Activated CD4-positive, alpha-beta memory T cell treated with anti-CD3 and anti-CD28 coated beads, Interleukin-2, amount 10 ng/mL, durations not matched to agents 7 days and 5 days (primary cell): ENCODE results near the gene MINDY4. TPM values are rescaled to one million over a fixed set of nuclear protein-coding genes. Genes with fewer than 3 reads are reported as not detected.

Experiments
- CTCF ChIA-PET: fragments of 350-600 bp; sonication (Branson Sonifier 250); formaldehyde crosslinking; loops from one replicate; lab custom pipeline; 2021; ENCODE audit warnings: antibody characterized with exemption, inconsistent platforms; lab: Charles Lee
- POLR2A ChIA-PET: fragments of 350-600 bp; sonication (Branson Sonifier 250); formaldehyde crosslinking; loops from one replicate; lab custom pipeline; 2021; ENCODE audit warnings: antibody characterized with exemption; lab: Charles Lee
- DNase-seq: peaks from one replicate; pipeline ENCODE4 v3.0.0-alpha.2; 2020
- H3K27ac Mint-ChIP-seq: one replicate; pipeline ENCODE4 v1.8.0; 2021; ENCODE audit warnings: mild to moderate bottlenecking, mixed read lengths
- H3K27me3 Mint-ChIP-seq: one replicate; pipeline ENCODE4 v1.8.0; 2021; ENCODE audit warnings: mixed read lengths
- H3K36me3 Mint-ChIP-seq: one replicate; pipeline ENCODE4 v1.8.0; 2021; ENCODE audit warnings: low read depth, mixed read lengths
- H3K4me1 Mint-ChIP-seq: one replicate; pipeline ENCODE4 v1.8.0; 2021; ENCODE audit warnings: mixed read lengths
- H3K4me3 Mint-ChIP-seq: one replicate; pipeline ENCODE4 v1.8.0; 2021; ENCODE audit warnings: mild to moderate bottlenecking, mixed read lengths
- H3K9me3 Mint-ChIP-seq: one replicate; pipeline ENCODE4 v1.8.0; 2021; ENCODE audit warnings: mixed read lengths
- total RNA-seq, 2 experiments: library from RNA; stranded (reverse); gene quantifications; one replicate each; pipeline ENCODE4 v1.2.3, GENCODE V29; 2021

MINDY4 gene
- total RNA-seq, 2 experiments from 2014 or later = 1.5 TPM

GRCh38 chr7:30851651-30852307 lies 80.6 kb downstream of the MINDY4 start:
- POLR2A ChIA-PET = no interaction called here
- no peak overlapping the region for H3K27ac Mint-ChIP-seq
- CTCF ChIA-PET = interaction anchor here (0.6 kb wide), 2 partner anchors 22 to 68 kb away, joined by 3 read pairs; no protein-coding TSS in a partner anchor
- no peaks in the 10 kb centered on the region for H3K9me3 Mint-ChIP-seq
- H3K36me3 Mint-ChIP-seq = no peaks in the 10 kb centered on the region
- no peaks in the 10 kb centered on the region for H3K27me3 Mint-ChIP-seq
- H3K4me3 Mint-ChIP-seq = no peak overlapping the region
- no peak for DNase-seq
- H3K4me1 Mint-ChIP-seq = no peaks in the 10 kb centered on the region

GRCh38 chr7:30852308-30852684 lies 81.1 kb downstream of the MINDY4 start:
- no peak overlapping the region for H3K4me3 Mint-ChIP-seq
- H3K4me1 Mint-ChIP-seq = no peaks in the 10 kb centered on the region
- no peaks in the 10 kb centered on the region for H3K27me3 Mint-ChIP-seq
- H3K36me3 Mint-ChIP-seq = no peaks in the 10 kb centered on the region
- ChIA-PET POLR2A (no interaction called here), CTCF (interaction anchor here (0.6 kb wide), 1 partner anchor 68 kb away, joined by 3 read pairs; no protein-coding TSS in a partner anchor)
- H3K27ac Mint-ChIP-seq = no peak overlapping the region
- DNase-seq = no peak
- H3K9me3 Mint-ChIP-seq = no peaks in the 10 kb centered on the region

GRCh38 chr7:30852744-30853288 lies 81.6 kb downstream of the MINDY4 start:
- Mint-ChIP-seq H3K4me1 (no peaks in the 10 kb centered on the region), H3K27me3 (no peaks in the 10 kb centered on the region), H3K9me3 (no peaks in the 10 kb centered on the region), H3K36me3 (no peaks in the 10 kb centered on the region), H3K4me3 (no peak overlapping the region), H3K27ac (no peak overlapping the region)
- POLR2A ChIA-PET = no interaction called here
- DNase-seq = no peak
- CTCF ChIA-PET = no interaction called here

GRCh38 chr7:30853576-30853975 lies 82.4 kb downstream of the MINDY4 start:
- ChIA-PET POLR2A (no interaction called here), CTCF (no interaction called here)
- Mint-ChIP-seq H3K4me1 (no peaks in the 10 kb centered on the region), H3K9me3 (no peaks in the 10 kb centered on the region), H3K27me3 (no peaks in the 10 kb centered on the region), H3K27ac (no peak overlapping the region), H3K4me3 (no peak overlapping the region), H3K36me3 (no peaks in the 10 kb centered on the region)
- DNase-seq = no peak

GRCh38 chr7:30855936-30856335 lies 84.7 kb downstream of the MINDY4 start:
- POLR2A ChIA-PET = no interaction called here
- CTCF ChIA-PET = no interaction called here
- Mint-ChIP-seq H3K4me1 (no peaks in the 10 kb centered on the region), H3K27me3 (no peaks in the 10 kb centered on the region), H3K36me3 (no peaks in the 10 kb centered on the region), H3K27ac (no peak overlapping the region), H3K9me3 (no peaks in the 10 kb centered on the region), H3K4me3 (no peak overlapping the region)
- DNase-seq = no peak

- Mint-ChIP-seq H3K4me3 (no peak overlapping the region), H3K27ac (no peak overlapping the region), H3K36me3 (no peaks in the 10 kb centered on the region), H3K9me3 (no peaks in the 10 kb centered on the region), H3K27me3 (no peaks in the 10 kb centered on the region), H3K4me1 (no peaks in the 10 kb centered on the region)
- CTCF ChIA-PET = no interaction called here
- DNase-seq = no peak
- POLR2A ChIA-PET = no interaction called here
Observed at GRCh38 chr7:30858576-30858975, 87.4 kb downstream of the MINDY4 start.

- no peaks in the 10 kb centered on the region for H3K27me3 Mint-ChIP-seq
- CTCF ChIA-PET = no interaction called here
- H3K27ac Mint-ChIP-seq = no peak overlapping the region
- H3K9me3 Mint-ChIP-seq = no peaks in the 10 kb centered on the region
- no peak for DNase-seq
- no peak overlapping the region for H3K4me3 Mint-ChIP-seq
- no peaks in the 10 kb centered on the region for H3K36me3 Mint-ChIP-seq
- no peaks in the 10 kb centered on the region for H3K4me1 Mint-ChIP-seq
- POLR2A ChIA-PET = no interaction called here
Observed at GRCh38 chr7:30859202-30859939, 88.2 kb downstream of the MINDY4 start.

GRCh38 chr7:30859940-30860496 lies 88.8 kb downstream of the MINDY4 start:
- H3K4me1 Mint-ChIP-seq = no peaks in the 10 kb centered on the region
- ChIA-PET POLR2A (no interaction called here), CTCF (no interaction called here)
- H3K4me3 Mint-ChIP-seq = no peak overlapping the region
- no peak overlapping the region for H3K27ac Mint-ChIP-seq
- H3K27me3 Mint-ChIP-seq = no peaks in the 10 kb centered on the region
- DNase-seq = no peak
- H3K36me3 Mint-ChIP-seq = no peaks in the 10 kb centered on the region
- no peaks in the 10 kb centered on the region for H3K9me3 Mint-ChIP-seq

GRCh38 chr7:30861612-30862011 lies 90.4 kb downstream of the MINDY4 start:
- H3K9me3 Mint-ChIP-seq = no peaks in the 10 kb centered on the region
- H3K4me1 Mint-ChIP-seq = no peaks in the 10 kb centered on the region
- ChIA-PET CTCF (no interaction called here), POLR2A (no interaction called here)
- no peak overlapping the region for H3K4me3 Mint-ChIP-seq
- DNase-seq = no peak
- no peak overlapping the region for H3K27ac Mint-ChIP-seq
- no peaks in the 10 kb centered on the region for H3K36me3 Mint-ChIP-seq
- H3K27me3 Mint-ChIP-seq = no peaks in the 10 kb centered on the region

- Mint-ChIP-seq H3K27ac (no peak overlapping the region), H3K36me3 (no peaks in the 10 kb centered on the region), H3K4me1 (no peaks in the 10 kb centered on the region), H3K4me3 (no peak overlapping the region), H3K27me3 (no peaks in the 10 kb centered on the region), H3K9me3 (no peaks in the 10 kb centered on the region)
- no peak for DNase-seq
- CTCF ChIA-PET = no interaction called here
- POLR2A ChIA-PET = no interaction called here
Observed at GRCh38 chr7:30862995-30863705, 91.9 kb downstream of the MINDY4 start.

GRCh38 chr7:30863706-30864035 lies 92.5 kb downstream of the MINDY4 start:
- no peak for DNase-seq
- Mint-ChIP-seq H3K27ac (no peak overlapping the region), H3K9me3 (no peaks in the 10 kb centered on the region), H3K4me3 (no peak overlapping the region), H3K36me3 (no peaks in the 10 kb centered on the region), H3K27me3 (no peaks in the 10 kb centered on the region), H3K4me1 (no peaks in the 10 kb centered on the region)
- ChIA-PET CTCF (no interaction called here), POLR2A (no interaction called here)

GRCh38 chr7:30864101-30864500 lies 92.9 kb downstream of the MINDY4 start:
- Mint-ChIP-seq H3K36me3 (no peaks in the 10 kb centered on the region), H3K9me3 (no peaks in the 10 kb centered on the region)
- POLR2A ChIA-PET = no interaction called here

GRCh38 chr7:30865076-30865475 lies 93.9 kb downstream of the MINDY4 start:
- Mint-ChIP-seq H3K27ac (no peak overlapping the region), H3K9me3 (no peaks in the 10 kb centered on the region), H3K4me1 (no peaks in the 10 kb centered on the region), H3K27me3 (no peaks in the 10 kb centered on the region), H3K4me3 (no peak overlapping the region), H3K36me3 (no peaks in the 10 kb centered on the region)
- CTCF ChIA-PET = no interaction called here
- POLR2A ChIA-PET = no interaction called here
- DNase-seq = no peak

More at GRCh38 chr7:30864101-30864500, 92.9 kb downstream of the MINDY4 start:
- Mint-ChIP-seq H3K27ac (no peak overlapping the region), H3K4me3 (no peak overlapping the region), H3K27me3 (no peaks in the 10 kb centered on the region), H3K4me1 (no peaks in the 10 kb centered on the region)
- CTCF ChIA-PET = no interaction called here
- DNase-seq = no peak
